Measurements from ENCODE around the gene ROR1.

The ROR1 gene

DNA sequence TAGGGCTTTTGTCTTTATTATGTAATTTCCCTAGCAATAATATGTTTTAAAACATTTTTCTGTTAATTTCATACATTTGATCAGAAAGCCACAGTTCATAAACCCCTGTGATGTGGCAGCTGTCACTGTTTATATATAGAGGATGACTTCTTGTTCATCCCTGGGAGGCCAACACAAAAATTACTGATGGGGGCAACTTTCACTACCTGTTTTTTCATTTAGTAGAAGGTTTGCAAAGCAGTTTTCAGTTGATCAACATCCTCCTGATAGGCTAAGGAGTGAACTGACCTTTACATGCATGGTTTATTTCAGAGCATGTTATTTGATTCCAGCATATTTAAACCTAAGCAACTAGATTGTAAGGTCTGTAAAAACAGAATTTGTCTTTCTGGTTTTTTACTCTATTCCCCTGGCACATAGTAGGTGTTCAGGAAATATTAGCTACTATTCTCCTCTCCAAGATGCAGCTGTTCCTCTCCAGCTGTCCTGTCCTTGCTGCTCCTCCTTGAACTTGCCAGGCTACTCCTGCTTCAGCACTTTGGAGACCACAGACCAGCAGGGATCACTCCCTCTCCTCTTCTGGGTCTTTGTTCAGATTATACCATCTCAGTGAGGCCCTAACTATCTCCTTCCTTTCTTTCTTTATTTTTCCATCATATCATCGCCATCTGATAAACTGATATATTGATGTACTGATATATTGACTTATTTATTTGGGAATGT, 54.7 kb downstream of the ROR1 start:
- TF ChIP-seq, protein P1, sequence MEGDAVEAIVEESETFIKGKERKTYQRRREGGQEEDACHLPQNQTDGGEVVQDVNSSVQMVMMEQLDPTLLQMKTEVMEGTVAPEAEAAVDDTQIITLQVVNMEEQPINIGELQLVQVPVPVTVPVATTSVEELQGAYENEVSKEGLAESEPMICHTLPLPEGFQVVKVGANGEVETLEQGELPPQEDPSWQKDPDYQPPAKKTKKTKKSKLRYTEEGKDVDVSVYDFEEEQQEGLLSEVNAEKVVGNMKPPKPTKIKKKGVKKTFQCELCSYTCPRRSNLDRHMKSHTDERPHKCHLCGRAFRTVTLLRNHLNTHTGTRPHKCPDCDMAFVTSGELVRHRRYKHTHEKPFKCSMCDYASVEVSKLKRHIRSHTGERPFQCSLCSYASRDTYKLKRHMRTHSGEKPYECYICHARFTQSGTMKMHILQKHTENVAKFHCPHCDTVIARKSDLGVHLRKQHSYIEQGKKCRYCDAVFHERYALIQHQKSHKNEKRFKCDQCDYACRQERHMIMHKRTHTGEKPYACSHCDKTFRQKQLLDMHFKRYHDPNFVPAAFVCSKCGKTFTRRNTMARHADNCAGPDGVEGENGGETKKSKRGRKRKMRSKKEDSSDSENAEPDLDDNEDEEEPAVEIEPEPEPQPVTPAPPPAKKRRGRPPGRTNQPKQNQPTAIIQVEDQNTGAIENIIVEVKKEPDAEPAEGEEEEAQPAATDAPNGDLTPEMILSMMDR (conservative IDR thresholded peaks at IDR 0.05; ENCODE audit: low read depth, low read length): no peak
- no peak overlapping the region for H3K4me3 ChIP-seq (ENCODE audit: low read depth, low read length)
- no peak for DNase-seq (ENCODE audit: low read depth)

DNA sequence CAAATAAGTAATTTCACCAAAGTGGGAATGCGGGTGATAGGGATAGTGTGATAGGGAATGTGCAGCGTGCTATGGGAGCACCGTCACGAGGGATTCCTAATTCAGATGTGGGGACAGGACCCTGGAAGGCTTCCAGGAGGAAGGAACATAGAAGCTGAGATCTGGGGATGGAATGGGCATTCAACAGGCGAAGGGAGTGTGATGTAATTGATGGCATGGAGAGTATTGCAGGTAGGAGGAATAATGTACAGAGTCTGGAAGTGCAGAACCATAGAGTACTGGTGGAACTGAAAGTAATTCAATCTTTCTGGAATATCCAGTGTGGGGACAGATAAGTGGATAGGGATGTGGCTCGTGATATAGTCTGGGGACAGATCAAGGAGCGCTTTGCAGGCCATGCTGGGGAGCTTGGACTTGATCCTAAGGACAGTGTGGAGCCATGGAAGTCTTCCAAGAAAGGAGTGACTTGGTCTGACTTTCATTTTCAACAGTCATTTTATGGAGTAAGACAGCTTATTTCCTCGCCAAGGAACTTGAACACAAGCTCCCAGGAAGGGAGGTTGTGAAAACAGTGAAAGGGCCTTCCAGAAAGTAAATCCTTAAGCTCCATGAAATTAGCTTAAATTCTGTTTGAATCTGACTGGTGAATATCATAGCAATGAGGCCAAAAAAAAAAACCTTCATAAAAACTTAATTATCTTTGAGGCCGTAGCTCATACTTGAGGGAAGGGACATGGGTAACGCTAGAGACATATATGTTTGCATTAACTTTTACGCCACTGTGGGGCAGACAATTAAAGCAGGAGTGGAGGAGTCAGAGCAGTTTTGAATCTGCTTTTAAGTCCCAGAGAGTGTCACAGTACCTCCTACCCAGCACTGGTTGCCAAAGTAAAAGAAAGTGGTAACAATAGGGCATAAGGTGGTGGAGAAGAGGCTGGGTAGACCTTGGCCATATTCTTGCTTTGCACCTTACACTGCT, 55.8 kb downstream of the ROR1 start:
- DNase-seq (ENCODE audit: low read depth): peak; percentile 57
- no peak overlapping the region for H3K4me3 ChIP-seq (ENCODE audit: low read depth, low read length)
- TF ChIP-seq, protein P1 (conservative IDR thresholded peaks at IDR 0.05; ENCODE audit: low read depth, low read length): no peak

DNA sequence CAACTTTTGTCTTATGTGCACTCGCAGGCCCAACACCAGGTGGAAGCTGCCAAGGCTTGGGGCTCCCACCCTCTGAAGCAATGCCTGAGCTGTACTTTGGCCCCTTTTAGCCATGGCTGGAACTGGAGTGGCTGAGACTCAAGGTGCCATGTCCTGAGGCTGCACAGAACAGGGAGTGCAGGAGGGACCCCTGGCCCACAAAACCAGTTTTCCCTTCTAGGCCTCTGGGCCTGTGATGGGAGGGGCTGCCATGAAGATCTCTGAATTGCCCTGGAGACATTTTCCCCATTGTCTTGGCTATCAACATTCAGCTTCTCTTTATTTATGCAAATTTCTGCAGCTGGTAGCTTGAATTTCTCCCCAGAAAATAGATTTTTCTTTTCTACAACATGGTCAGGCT, 57.6 kb downstream of the ROR1 start:
- TF ChIP-seq, protein P1 (conservative IDR thresholded peaks at IDR 0.05; ENCODE audit: low read depth, low read length): no peak
- no peak overlapping the region for H3K4me3 ChIP-seq (ENCODE audit: low read depth, low read length)
- no peak for DNase-seq (ENCODE audit: low read depth)

DNA sequence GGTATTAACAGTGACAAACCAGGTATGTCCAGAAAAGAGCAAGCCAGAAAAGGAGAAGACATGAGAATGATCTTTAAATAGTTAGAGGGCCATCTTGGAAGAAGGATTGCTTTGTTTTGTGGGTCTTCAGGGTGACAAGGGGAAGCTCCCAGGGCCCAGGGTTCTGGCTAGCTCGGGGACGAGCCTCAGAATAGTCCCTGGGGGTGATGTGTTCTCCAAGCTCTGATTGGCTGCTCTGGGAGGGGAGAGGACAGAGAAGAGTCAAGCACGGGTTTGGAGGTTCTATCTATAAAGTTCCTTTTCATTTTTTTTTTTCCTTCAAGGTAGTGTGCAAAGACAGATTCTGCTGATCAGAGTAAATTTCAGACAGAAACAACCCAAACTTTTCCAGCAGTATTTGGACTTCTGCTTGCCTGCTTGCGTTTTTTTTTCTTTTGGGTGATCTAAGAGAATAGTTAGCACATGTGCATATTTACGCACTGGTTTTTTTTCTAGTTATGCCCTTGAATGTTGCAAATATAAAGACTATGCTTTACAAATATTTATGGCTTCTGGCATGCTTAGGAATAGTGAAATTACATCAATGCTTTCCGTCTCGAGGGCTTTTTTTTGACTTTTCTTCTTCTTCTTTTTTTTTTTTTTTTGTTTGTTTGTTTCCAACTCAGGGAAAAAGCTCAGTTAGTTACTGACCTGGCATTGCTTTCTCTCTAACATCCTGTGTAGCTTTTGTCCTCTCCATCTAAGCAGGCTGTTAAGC, 59.7 kb downstream of the ROR1 start:
- no peak overlapping the region for H3K4me3 ChIP-seq (ENCODE audit: low read depth, low read length)
- TF ChIP-seq, protein P1 (conservative IDR thresholded peaks at IDR 0.05; ENCODE audit: low read depth, low read length): no peak
- no peak for DNase-seq (ENCODE audit: low read depth)

DNA sequence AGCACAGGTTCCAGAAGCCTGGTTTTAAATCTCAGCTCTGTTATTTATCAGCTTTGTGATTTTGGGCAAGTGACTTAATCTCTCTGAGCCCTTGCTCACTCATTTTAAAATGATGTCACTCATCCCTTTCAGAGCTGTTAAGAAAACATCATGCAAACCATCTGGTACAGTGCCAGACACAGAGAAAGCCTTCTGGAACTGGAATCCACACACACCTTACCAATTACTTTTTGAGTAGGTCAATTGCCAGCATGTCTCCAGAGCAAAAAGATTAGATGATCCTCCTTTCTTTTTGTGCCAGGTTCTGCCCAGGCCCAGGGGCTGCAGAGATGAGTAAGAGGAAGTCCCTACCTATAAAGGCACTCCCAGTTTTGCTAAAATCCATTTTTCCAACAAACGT, 61.3 kb downstream of the ROR1 start:
- DNase-seq (ENCODE audit: low read depth): no peak
- TF ChIP-seq, protein P1 (conservative IDR thresholded peaks at IDR 0.05; ENCODE audit: low read depth, low read length): no peak
- no peak overlapping the region for H3K4me3 ChIP-seq (ENCODE audit: low read depth, low read length)

DNA sequence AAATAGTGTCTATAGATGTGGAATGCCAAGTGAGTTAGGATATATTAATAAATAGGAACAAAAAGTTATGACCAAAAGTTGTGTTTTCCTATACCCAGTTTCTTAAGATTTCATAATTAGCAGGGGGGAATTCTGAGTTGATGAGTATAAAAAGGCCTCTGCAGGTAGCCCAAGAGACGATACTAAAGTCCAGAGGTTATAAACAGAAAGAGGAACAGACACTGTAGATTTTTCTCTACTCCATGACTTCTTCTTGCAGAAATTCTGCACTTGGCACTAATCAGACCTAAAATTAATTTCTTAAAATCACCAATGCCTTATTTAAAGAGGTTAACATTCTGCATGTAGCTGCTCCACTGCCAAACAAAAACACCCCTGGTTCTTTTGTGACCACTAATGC, 62.6 kb downstream of the ROR1 start:
- no peak overlapping the region for H3K4me3 ChIP-seq (ENCODE audit: low read depth, low read length)
- no peak for DNase-seq (ENCODE audit: low read depth)
- TF ChIP-seq, protein P1 (conservative IDR thresholded peaks at IDR 0.05; ENCODE audit: low read depth, low read length): no peak

Data from choroid plexus epithelial cell (primary cell).